HepG2 (cell line): ENCODE data around the gene BATF. TPM values are rescaled to one million over a fixed set of nuclear protein-coding genes. Genes with fewer than 3 reads are reported as not detected.

Experiments
- AHDC1 ChIP-seq: sonication (generic); formaldehyde crosslinking; IDR thresholded peaks from 2 replicates; pipeline ENCODE4 v1.5.1; 2020; ENCODE audit warnings: mild to moderate bottlenecking, missing genetic modification reagents, borderline replicate concordance
- ASH2L ChIP-seq: fragments of 300-600, 200-600 bp; sonication (generic); IDR thresholded peaks from 2 replicates; pipeline ENCODE4 v1.7.0; 2017; ENCODE audit warnings: low read depth, mild to moderate bottlenecking, moderate library complexity, mixed read lengths, low read length; ENCODE audit not compliant: insufficient read length
- CSRNP1 ChIP-seq: sonication (generic); formaldehyde crosslinking; IDR thresholded peaks from 2 replicates; pipeline ENCODE4 v1.8.1; 2023; ENCODE audit warnings: mild to moderate bottlenecking, missing genetic modification reagents
- ESRRA ChIP-seq: sonication (generic); formaldehyde crosslinking; IDR thresholded peaks from 2 replicates; pipeline ENCODE4 v1.5.1; 2020; ENCODE audit warnings: mild to moderate bottlenecking, low read depth, missing genetic modification reagents
- FOXO1 ChIP-seq: sonication (generic); formaldehyde crosslinking; IDR thresholded peaks from 2 replicates; pipeline ENCODE4 v1.4.0; 2020; ENCODE audit warnings: missing genetic modification reagents
- GZF1 ChIP-seq: sonication (generic); formaldehyde crosslinking; IDR thresholded peaks from 2 replicates; pipeline ENCODE4 v1.5.1; 2020; ENCODE audit warnings: mild to moderate bottlenecking, missing genetic modification reagents
- HIVEP1 ChIP-seq: sonication (generic); formaldehyde crosslinking; IDR thresholded peaks from 2 replicates; pipeline ENCODE4 v1.4.0; 2020; ENCODE audit warnings: mild to moderate bottlenecking, missing genetic modification reagents
- HNF4A ChIP-seq: sonication (generic); formaldehyde crosslinking; IDR thresholded peaks from 2 replicates; pipeline ENCODE4 v1.4.0; 2020; ENCODE audit warnings: missing genetic modification reagents
- KLF16 ChIP-seq, 2 experiments: sonication (generic) in 1 of 2; formaldehyde crosslinking in 1 of 2; IDR thresholded peaks; 2 replicates each; pipeline versions ENCODE4 v1.6.1 to v1.8.0; 2016 to 2023; ENCODE audit warnings: missing genetic modification reagents in 2 of 2, missing compliant biosample characterization in 1 of 2
- MAX ChIP-seq: IDR thresholded peaks from 2 replicates; pipeline ENCODE4 v1.6.1; 2012; ENCODE audit warnings: inconsistent platforms
- RAD21 ChIP-seq: fragments of 450-650 bp; formaldehyde crosslinking; IDR thresholded peaks from 2 replicates; pipeline ENCODE4 v1.5.0; 2020; ENCODE audit warnings: mild to moderate bottlenecking
- SPEN ChIP-seq: sonication (generic); formaldehyde crosslinking; IDR thresholded peaks from 2 replicates; pipeline ENCODE4 v1.5.1; 2020; ENCODE audit warnings: low read depth, mild to moderate bottlenecking, missing genetic modification reagents
- ZBTB1 ChIP-seq: sonication (generic); formaldehyde crosslinking; IDR thresholded peaks from 2 replicates; pipeline ENCODE4 v1.4.0; 2020; ENCODE audit warnings: missing genetic modification reagents, borderline replicate concordance
- ZFP91 ChIP-seq: sonication (generic); formaldehyde crosslinking; IDR thresholded peaks from 2 replicates; pipeline ENCODE4 v1.9.0; 2022; ENCODE audit warnings: missing genetic modification reagents, mild to moderate bottlenecking, borderline replicate concordance
- ZMAT3 ChIP-seq: sonication (generic); formaldehyde crosslinking; conservative IDR thresholded peaks from 2 replicates; pipeline ENCODE4 v1.7.0; 2021; ENCODE audit warnings: missing genetic modification reagents
- ZMYM4 ChIP-seq: sonication (generic); formaldehyde crosslinking; IDR thresholded peaks from 2 replicates; pipeline ENCODE4 v1.8.1; 2023; ENCODE audit warnings: mild to moderate bottlenecking, missing genetic modification reagents
- ZNF232 ChIP-seq: sonication (generic); formaldehyde crosslinking; IDR thresholded peaks from 2 replicates; pipeline ENCODE4 v1.4.0; 2020; ENCODE audit warnings: missing genetic modification reagents, borderline replicate concordance
- ZNF619 ChIP-seq: sonication (generic); formaldehyde crosslinking; IDR thresholded peaks from 2 replicates; pipeline ENCODE4 v1.4.0; 2020; ENCODE audit warnings: mild to moderate bottlenecking, missing genetic modification reagents
- ZNF674 ChIP-seq: sonication (generic); formaldehyde crosslinking; IDR thresholded peaks from 2 replicates; pipeline ENCODE4 v1.5.0; 2020; ENCODE audit warnings: low read depth, mild to moderate bottlenecking, missing genetic modification reagents
- ZSCAN5A ChIP-seq: sonication (generic); formaldehyde crosslinking; IDR thresholded peaks from 2 replicates; pipeline ENCODE4 v1.8.0; 2022; ENCODE audit warnings: mild to moderate bottlenecking, missing genetic modification reagents, borderline replicate concordance
- polyA plus RNA-seq, 8 experiments: library from polyadenylated mRNA; depleted of rRNA in 3 of 8; stranded (reverse) in 7 of 8; unstranded in 1 of 8; fragments of >200 nt; fragmentation: Illumina TruSeq in 4 of 8; extraction: Trizol in 4 of 8; gene quantifications; 2 replicates each; pipeline versions ENCODE4 v1.2.1 to v1.2.3, GENCODE V29; 2011 to 2016; ENCODE audit warnings: low read depth in 4 of 8, missing spikeins in 1 of 8, mixed read lengths in 1 of 8; ENCODE audit not compliant: insufficient read depth in 1 of 8
- total RNA-seq, 5 experiments: library from RNA; depleted of rRNA; stranded (reverse); fragments of >200 nt; fragmentation: Illumina TruSeq; extraction: Trizol; gene quantifications; 2 replicates each; pipeline ENCODE4 v1.2.3, GENCODE V29; 2016; ENCODE audit warnings: low read depth in 1 of 5

BATF gene
- total and polyA plus RNA-seq, 2 of the 13 experiments (the other 11 are each of a cell fraction or from before 2014, with no cell fraction given): 0.22 to 0.37 TPM

- TF ChIP-seq MAX: 0 out of 2 replicates have a peak, but pooled peaks have one; percentile 10
- TF ChIP-seq ZMAT3: peak; percentile 66; the same call in 1 of the 2 replicates
- peak; percentile 92 for TF ChIP-seq RAD21 (CRISPR knock-in tag)
- TF ChIP-seq ZSCAN5A (CRISPR knock-in tag): peak; percentile 57; the same call in 1 of the 2 replicates
- TF ChIP-seq HNF4A (CRISPR knock-in tag): peak; percentile 75
- TF ChIP-seq AHDC1 (CRISPR knock-in tag): 0 out of 2 replicates have a peak, but pooled peaks have one; percentile 10
- TF ChIP-seq KLF16 (CRISPR knock-in tag; IDR thresholded peaks at IDR 0.05): no peak
- no peak for TF ChIP-seq GZF1 (CRISPR knock-in tag)
- TF ChIP-seq ZNF619: 0 out of 2 replicates have a peak, but pooled peaks have one; percentile 53
- 0 out of 2 replicates have a peak, but pooled peaks have one; percentile 8 for TF ChIP-seq ZMYM4 (CRISPR knock-in tag)
- TF ChIP-seq FOXO1: 0 out of 2 replicates have a peak, but pooled peaks have one; percentile 34
- 0 out of 2 replicates have a peak, but pooled peaks have one; percentile 24 for TF ChIP-seq ESRRA
- TF ChIP-seq SPEN: no peak
- no peak for TF ChIP-seq ASH2L
- TF ChIP-seq ZFP91 (CRISPR knock-in tag): no peak
- no peak for TF ChIP-seq HIVEP1
- 0 out of 2 replicates have a peak, but pooled peaks have one; percentile 62 for TF ChIP-seq CSRNP1 (CRISPR knock-in tag)
- TF ChIP-seq ZBTB1: no peak
- TF ChIP-seq ZNF232 (CRISPR knock-in tag): peak; percentile 17; the same call in 1 of the 2 replicates
- TF ChIP-seq ZNF674 (CRISPR knock-in tag): no peak
These were observed 55.4 kb downstream of the BATF start (continued) for GRCh38 chr14:75577729-75578101.
